Measurements from ENCODE around the gene TGFB1. TPM values are rescaled to one million over a fixed set of nuclear protein-coding genes. Genes with fewer than 3 reads are reported as not detected.

The TGFB1 gene
- polyA plus RNA-seq, 1 of the 3 experiments (the other 2 are of a cell fraction): 25.5 TPM

GRCh38 chr19:41319500-41320184 lies 34.1 kb downstream of the TGFB1 start:
- Histone ChIP-seq H3K4me3 (ENCODE audit: low read depth in 2 of 2, low read length in 1 of 2) (no peak overlapping the region), H3K9ac (no peak overlapping the region), H3K4me2 (no peak overlapping the region), H2AFZ (ENCODE audit: low read depth) (no peak overlapping the region), H3K4me1 (ENCODE audit: control insufficient read depth in 1 of 2, insufficient read depth in 2 of 2, low read depth in 1 of 2, low read length in 1 of 2) (peaks cover 31 to 34% of the 10 kb centered on the region in 2 experiments), H4K20me1 (ENCODE audit: insufficient read depth) (no peaks in the 10 kb centered on the region), H3K36me3 (replicated peaks in 1 of 2; ENCODE audit: control insufficient read depth in 1 of 2, insufficient read depth in 2 of 2, low read length in 1 of 2) (peaks cover 31 to 43% of the 10 kb centered on the region in 2 experiments), H3F3A (replicated peaks; ENCODE audit: insufficient read depth) (peaks cover 48% of the 10 kb centered on the region), H3K9me3 (no peaks in the 10 kb centered on the region), H3K27me3 (ENCODE audit: insufficient read depth) (no peaks in the 10 kb centered on the region), H3K27ac (ENCODE audit: low read depth in 2 of 2, low read length in 1 of 2) (no peak overlapping the region; a peak in 1 of 4 replicates), H3K79me2 (ENCODE audit: insufficient read depth) (peaks cover 48% of the 10 kb centered on the region), H3K9me2 (no peaks in the 10 kb centered on the region)
- ChIA-PET POLR2A (no interaction called here), CTCF (interaction anchor here (0.9 to 6.9 kb wide), 4 partner anchors 12 to 112 kb away, joined by 3 to 54 read pairs (median 4); no protein-coding TSS in a partner anchor)
- TF ChIP-seq TAF1 (IDR thresholded peaks at IDR 0.05; ENCODE audit: borderline replicate concordance, low read depth, low read length) (no peak), TEAD4 (IDR thresholded peaks at IDR 0.05; ENCODE audit: borderline replicate concordance, insufficient read depth) (no peak), EP300 (IDR thresholded peaks at IDR 0.05; ENCODE audit: borderline replicate concordance in 1 of 2, low read depth in 1 of 2, low read length in 1 of 2) (no peak), FOXM1 (IDR thresholded peaks at IDR 0.05; ENCODE audit: low read depth) (no peak), RCOR1 (IDR thresholded peaks at IDR 0.05; ENCODE audit: low read length) (no peak), FOSL2 (IDR thresholded peaks at IDR 0.05; ENCODE audit: borderline replicate concordance, low read depth) (no peak), SIN3A (IDR thresholded peaks at IDR 0.05; ENCODE audit: borderline replicate concordance, low read depth, low read length) (no peak), RFX5 (IDR thresholded peaks at IDR 0.05; ENCODE audit: low read length) (no peak), CTCF (IDR thresholded peaks at IDR 0.05) (no peak), ELF1 (IDR thresholded peaks at IDR 0.05) (no peak), FOXJ3 (CRISPR knock-in tag; IDR thresholded peaks at IDR 0.05) (no peak), RAD21 (IDR thresholded peaks at IDR 0.05; ENCODE audit: low read length) (no peak), MXI1 (IDR thresholded peaks at IDR 0.05; ENCODE audit: low read depth, low read length) (no peak), RXRA (IDR thresholded peaks at IDR 0.05; ENCODE audit: borderline replicate concordance, low read depth) (no peak), SMC3 (IDR thresholded peaks at IDR 0.05; ENCODE audit: low read depth, low read length) (no peak), CHD2 (IDR thresholded peaks at IDR 0.05; ENCODE audit: low read length, partially characterized antibody) (no peak), MEF2A (IDR thresholded peaks at IDR 0.05; ENCODE audit: borderline replicate concordance, low read depth) (no peak), GABPA (IDR thresholded peaks at IDR 0.05; ENCODE audit: low read depth) (no peak), NFIC (IDR thresholded peaks at IDR 0.05; ENCODE audit: borderline replicate concordance) (no peak)
- TF ChIP-seq, protein P1, sequence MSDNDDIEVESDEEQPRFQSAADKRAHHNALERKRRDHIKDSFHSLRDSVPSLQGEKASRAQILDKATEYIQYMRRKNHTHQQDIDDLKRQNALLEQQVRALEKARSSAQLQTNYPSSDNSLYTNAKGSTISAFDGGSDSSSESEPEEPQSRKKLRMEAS (IDR thresholded peaks at IDR 0.05; ENCODE audit: low read depth): no peak
- DNase-seq: no peak
- WGBS (ENCODE audit: low lambda C conversion rate): 90% methylated on average over 16 of the region's 20 CpGs

All from SK-N-SH (cell line).